Stimulated activated CD4-positive, alpha-beta T cell treated with anti-CD3 and anti-CD28 coated beads, Interleukin-12 subunit alpha, Interleukin-12 subunit beta, amount 100 ng/mL, for 24 hours (primary cell): ENCODE data around the gene PREX1.

ENCODE experiments used
- DNase-seq, 2 experiments: peaks; one replicate each; pipeline ENCODE4 v3.0.0-alpha.2; 2020; ENCODE audit warnings: low read depth in 2 of 2

The PREX1 gene

DNA sequence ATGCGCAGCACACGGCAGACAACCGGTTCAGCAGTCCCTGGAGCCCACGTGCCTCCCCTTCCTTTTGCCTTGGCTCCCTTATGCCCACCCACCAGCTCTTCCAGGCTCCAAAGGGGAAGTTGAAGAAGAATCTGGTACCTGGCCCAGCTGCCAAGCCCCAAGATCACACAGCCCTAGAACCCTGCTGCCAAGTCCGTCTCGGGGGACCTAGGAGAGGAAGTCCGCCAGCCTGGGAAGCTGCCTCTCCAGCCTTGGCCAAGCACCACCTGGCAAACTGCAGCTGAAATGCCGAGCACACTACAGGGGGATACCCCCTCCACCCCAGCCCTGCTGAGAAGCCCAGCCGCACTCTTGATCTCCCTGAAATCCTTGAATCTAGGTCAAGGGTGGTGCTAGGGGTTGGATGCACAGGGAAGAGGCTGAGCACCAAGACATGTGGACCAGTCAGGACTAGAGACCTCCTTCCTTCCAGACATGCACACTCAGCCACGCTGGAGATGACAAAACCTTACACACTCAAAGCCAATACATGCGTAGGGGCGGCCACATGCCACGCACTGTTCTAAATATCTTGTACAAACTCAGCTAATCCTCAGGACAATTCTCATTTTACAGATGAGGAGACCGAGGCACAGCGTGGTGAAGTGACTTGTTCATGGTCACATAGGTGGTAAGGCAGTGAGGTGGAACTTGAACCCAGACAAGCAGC, 124.1 kb downstream of the PREX1 start:
- no peak for DNase-seq

GRCh38 chr20:48703107-48703506, 124.7 kb downstream of the PREX1 start:
- no peak for DNase-seq

GRCh38 chr20:48702455-48702913, 125.3 kb downstream of the PREX1 start:
- no peak for DNase-seq

DNA sequence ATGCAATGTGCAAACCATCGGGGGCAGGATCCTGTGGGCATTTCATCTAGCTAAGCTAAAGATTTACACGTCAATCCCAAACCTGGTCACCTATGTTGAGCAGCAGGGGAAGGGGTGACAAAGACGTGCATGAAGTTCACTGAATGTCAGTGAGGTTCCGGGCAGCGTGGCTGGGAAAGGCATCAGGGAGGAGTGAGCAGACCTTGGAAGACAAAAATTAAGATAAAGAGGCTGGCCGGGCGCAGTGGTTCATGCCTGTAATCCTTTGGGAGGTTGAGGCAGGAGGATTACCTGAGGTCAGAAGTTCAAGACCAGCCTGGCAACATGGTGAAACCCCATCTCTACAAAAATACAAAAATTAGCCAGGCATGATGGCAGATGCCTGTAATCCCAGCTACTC, 126.1 kb downstream of the PREX1 start:
- DNase-seq: no peak

- DNase-seq: no peak
Observed at GRCh38 chr20:48698507-48699267, 129.1 kb downstream of the PREX1 start.

- DNase-seq: no peak
Observed at GRCh38 chr20:48697845-48698491, 129.8 kb downstream of the PREX1 start.

DNA sequence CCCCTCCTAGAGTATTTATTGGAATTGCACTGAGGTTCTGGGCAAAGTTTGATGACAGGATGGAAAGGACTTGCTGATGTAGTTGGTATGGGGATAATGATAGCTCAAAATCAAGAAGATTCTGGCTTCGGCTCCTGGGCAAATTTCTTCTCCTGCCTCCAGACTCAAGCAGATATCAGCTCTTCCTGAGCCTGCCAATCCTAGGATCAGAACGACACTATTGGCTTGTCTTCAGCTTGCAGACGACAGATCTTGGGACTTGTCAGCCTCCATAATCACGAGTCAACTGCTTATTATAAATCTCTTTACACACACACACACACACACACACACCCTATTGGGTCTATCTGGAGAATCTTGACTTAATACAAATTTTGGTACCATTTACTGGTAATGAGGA, 131.1 kb downstream of the PREX1 start:
- no peak for DNase-seq

DNA sequence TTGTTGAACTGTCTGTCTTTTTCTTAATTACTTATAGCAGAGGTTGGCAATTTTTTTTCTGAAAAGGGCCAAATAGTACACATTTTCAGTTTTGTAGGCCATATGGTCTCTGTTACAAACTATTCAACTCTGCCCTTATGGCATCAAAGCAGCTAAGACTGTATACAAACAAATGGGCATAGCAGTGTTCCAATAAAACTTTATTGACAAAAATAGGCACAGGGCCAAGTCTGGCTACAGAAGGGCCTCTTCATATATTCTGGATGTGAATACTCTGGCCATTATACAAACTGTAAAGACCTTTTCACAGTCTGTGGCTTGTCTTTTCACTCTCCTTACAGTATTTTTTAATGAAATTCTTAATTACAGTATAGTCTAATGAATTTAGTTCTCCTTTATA, 132.1 kb downstream of the PREX1 start:
- no peak for DNase-seq

DNA sequence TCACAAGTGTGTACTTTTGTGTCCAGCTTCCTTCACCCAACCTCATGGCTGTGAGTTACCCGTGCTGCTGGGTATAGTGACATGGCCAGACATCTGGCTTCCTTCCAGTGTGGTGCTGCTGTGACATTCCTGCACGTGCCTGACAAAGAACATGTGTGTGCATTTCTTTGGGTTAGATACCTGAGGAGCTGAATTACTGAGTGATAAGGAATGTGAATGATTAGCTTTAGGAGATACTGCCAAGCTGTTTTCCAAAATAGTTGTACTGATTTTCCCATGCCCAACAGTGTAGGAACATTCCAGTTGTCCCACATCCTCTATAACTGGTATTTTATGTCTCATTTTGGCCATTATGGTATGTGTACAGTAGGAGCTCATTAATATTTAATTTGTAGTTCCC, 132.5 kb downstream of the PREX1 start:
- DNase-seq: no peak

DNA sequence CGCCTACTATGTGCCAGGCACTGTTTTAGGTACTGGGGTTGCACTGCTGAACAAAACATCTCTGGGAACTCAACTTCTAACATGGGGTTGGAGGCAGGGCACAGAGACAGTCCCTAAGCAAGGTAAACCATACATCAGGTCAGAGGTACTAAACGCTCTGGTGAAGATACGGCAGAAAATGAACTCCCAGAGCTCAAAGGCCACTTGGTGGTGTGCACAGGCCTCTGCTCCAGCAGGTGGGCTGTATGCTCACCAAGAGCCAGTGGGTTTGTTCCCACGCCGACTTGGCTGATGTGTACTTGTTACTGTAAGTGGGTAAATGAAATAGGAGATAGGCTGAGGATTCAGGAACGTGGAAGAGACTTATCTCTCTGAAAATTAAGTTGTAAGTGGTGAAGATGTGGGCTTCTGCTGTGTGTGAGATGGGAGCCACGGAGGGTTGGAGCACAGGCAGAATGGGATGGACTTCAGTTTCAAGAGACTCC, 133.4 kb downstream of the PREX1 start:
- DNase-seq: no peak

GRCh38 chr20:48691523-48691922, 136.3 kb downstream of the PREX1 start:
- no peak for DNase-seq

DNA sequence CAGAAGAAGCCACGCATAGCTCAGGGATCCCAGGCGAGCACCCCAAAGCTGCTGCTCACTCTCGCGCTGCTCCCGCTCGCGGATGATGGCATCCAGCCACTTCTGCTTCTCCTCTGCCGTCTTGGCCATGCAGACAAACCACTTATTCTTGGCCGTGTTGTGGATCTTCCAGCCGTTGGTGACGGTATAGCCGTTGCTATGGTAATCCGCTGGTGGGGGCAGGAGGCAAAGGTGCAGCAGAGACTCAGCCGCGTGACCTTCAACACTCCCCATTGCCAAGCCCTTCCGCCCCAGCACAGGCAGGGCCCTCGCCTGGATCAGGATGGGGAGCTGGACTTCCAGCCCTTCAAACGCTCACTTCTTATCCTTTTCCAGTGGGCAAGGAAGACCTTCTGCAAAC, 136.9 kb downstream of the PREX1 start:
- no peak for DNase-seq

DNA sequence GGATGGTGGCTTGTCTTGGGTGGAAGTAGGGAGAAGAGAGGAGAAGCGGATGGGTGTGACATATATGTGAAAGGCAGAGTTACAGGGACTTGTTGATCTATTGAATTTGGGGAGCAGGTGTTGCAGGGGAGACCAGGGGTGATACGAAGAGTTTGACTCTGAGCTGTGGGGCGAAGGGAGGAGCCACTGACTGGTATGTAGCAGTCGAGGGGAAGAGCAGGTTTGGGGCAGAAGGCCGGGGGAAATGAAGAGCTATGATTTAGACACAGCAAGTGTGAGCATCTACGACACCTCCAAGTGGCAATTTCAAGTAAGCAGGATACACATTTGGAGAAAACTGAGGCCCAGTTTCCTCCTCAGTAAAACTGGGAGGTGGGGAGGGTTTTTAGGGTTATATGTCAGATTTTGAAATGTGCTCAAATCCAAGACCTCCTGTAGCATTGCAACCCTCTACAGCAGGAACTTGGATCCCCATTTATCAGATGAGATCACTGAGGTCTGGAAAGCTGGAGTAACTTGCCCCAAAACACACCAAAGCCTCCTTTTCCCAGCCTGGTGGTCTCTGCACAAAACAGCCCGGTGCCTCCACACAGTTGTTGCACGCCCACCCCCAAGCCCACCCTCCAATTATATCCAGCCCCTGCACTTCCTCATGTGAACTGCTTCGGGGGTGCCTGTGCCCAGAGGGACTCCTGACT, 137.8 kb downstream of the PREX1 start:
- no peak for DNase-seq

DNA sequence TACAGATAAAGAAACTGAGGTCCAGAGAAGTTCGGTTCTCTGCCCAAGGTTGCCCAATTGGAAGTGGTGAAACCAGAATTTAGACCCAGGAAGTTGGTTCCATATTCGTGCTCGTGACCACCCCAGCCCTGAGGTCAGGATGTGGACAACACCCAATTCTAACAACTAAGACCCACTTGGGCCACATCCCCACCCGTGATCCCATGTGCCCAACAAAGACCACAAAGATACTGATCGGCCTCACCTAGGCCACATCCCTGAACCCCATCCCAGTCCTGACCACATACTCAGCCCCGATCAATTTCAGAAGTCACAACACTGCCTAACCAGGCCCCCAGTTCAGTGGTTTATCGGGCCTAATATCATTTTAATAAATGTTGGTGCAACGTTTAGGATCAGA, 138.4 kb downstream of the PREX1 start:
- DNase-seq: no peak

DNA sequence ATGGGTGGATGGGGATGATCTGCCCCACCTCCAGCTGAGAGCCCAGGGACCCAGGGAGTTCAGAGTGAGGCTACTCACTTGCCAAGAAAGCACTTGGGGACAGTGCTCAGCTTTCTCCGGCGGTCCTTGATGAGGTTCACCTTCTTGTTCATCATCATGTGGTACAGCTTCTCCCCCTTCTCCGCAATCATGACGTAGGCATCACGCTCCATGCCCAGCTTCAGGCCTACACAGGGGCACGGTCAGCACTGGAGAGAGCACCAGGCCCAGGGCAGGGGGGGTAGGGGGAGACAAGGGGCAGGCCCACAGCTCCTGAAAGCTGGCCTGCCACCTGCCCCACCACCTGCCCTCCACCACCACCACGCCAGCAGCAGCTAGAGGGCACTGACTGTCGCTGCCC, 139.2 kb downstream of the PREX1 start:
- no peak for DNase-seq

- no peak for DNase-seq
Observed at GRCh38 chr20:48687117-48687800, 140.5 kb downstream of the PREX1 start.

DNA sequence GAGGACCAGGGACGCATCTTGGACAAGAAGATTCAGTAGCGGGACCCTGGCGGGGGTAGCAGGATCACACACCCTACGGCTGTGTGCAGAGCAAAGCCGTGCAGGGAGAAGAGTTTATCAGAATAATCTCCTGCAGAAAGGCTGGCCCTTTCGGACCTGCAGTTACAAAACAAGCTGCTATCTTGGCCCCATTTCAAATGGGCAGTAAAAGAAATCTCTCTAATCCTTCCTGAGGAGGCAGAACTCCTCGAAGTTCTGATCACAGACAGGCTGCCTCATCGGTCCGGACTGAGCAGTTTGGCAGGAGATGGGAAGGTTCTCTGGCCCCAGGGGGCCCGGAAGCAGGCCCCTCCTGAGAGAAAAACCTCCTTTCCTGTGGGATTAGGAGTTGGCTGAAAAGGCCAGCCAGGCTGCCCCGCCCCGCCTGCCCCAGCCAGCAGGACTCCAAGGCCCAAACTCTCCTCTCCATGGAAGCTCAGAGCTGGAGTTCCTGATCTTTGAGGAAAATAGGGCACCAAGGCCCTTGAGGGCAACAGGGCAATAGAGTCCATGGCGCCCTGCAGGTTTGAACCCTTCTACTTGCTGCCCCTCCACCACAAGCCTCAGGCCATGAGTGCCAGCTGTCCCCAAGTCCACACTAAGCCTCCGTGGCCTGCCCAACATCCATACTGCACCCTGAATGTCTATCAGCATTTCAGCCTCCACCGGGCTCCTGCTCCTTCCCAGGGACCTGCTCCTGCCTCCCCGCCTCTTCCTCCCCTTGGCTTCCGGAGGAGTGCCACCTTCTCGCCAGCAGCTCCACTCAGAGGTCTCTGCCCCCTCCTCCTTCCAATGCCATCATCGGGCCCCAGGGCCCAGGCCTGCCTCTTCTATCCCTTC, 141.3 kb downstream of the PREX1 start:
- DNase-seq: no peak

GRCh38 chr20:48685300-48685699, 142.5 kb downstream of the PREX1 start:
- DNase-seq: no peak

GRCh38 chr20:48684501-48685041, 143.2 kb downstream of the PREX1 start:
- DNase-seq: no peak
